NCI-H345 (cell line): ENCODE results near the gene CGB2.

Source experiments
- DNase-seq: peaks from one replicate; lab custom pipeline; 2025; lab: John Stamatoyannopoulos, UW

CGB2 gene

GRCh38 chr19:49067554-49067953 lies 35.9 kb downstream of the CGB2 start:
- DNase-seq = no peak

DNA sequence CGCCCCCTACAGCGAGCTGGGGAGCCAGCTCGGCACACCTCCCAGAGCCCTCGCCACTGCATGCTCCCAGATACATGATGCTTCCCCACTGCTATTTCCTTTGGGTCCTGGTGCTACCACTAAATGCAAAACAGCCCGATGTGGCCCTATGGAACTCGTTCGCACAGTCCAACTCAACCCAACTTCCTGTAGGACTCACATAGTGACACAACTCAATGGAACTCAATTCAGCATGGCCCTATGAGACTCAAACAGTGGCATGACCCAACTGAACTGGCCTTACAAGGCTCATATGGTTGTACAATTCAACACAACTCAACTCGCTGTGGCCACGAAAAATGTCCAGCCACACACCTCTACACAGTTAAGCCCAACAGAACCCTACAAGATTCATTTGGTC lies 37.3 kb downstream of the CGB2 start:
- no peak for DNase-seq

- DNase-seq = no peak
Observed at GRCh38 chr19:49070416-49070815, 38.7 kb downstream of the CGB2 start.

- DNase-seq = no peak
Observed at GRCh38 chr19:49071860-49072547, 40.3 kb downstream of the CGB2 start.

DNA sequence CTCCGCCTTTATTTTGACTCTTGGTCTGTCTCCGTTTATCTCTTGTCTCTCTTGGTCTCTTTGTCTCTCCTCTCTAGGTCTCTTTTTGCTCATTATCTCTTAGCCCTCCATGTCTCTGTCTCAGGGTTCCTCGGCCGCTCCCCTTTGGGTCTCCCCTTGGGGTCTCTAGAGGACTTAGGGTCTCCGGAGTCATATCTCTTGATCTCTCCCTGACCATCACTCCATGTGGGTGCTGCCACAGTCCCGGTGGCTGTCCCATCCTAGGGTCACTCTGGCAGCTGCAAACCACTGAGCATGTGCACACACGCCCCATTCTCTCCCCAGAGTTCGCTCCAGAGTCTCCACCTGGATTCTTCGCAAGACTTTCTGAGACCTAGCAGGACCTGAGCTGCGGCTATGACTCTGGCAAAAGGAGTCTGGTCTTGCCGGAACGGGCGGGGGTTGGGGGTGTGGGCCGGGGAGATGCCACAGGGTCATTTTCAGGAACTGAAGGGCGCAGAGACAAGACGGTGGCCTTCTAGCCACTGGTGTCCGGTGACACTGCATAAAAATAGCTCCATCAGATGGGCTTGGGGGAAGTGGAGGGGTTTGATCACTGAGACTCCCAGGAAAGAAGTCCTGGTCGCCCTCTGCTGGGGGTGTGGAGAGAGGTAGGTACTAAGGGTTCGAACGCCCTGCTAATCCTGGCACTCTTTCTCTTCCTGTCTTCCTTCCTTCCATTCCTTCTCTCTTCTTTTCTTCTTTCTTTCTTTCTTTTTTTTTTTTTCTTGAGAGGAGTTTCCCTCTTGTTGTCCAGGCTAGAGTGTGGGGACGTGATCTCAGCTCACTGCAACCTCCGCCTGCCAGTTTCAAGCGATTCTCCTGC lies 42.1 kb downstream of the CGB2 start:
- no peak for DNase-seq

- DNase-seq = peak; percentile 7
Observed at GRCh38 chr19:49074869-49075268, 43.2 kb downstream of the CGB2 start.

DNA sequence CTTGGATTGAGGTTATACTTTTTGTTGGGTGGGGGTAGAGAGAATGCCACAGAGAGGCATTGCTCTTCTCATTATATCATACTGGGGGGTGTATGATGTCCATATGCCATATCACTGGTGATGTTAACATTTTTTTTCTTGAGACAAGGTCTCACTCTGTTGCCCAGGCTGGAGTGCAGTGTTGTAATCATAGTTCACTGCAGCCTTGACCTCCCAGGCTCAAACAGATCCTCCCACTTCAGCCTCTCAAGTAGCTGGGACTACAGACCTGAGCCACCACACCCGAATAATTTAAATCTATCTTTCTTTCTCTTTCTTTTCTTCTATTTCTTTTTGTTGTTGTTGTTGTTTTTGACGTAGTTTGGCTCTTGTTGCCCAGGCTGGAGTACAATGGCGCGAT lies 48.7 kb downstream of the CGB2 start:
- DNase-seq = no peak

- no peak for DNase-seq
Observed at GRCh38 chr19:49081273-49081672, 49.6 kb downstream of the CGB2 start.
